HCT116 (cell line): ENCODE results near the gene KRT2. TPM values are rescaled to one million over a fixed set of nuclear protein-coding genes. Genes with fewer than 3 reads are reported as not detected.

ENCODE experiments used
- ATAC-seq: fragments of 200-7000 bp; cut with Tn5 transposase; 2 replicates; pipeline ENCODE4 v1.9.1; 2020; ENCODE audit warnings: mild to moderate bottlenecking, moderate library complexity
- BruUV-seq: library from RNA; stranded (reverse); fragments of 400-500 nt; replicated peaks from 2 replicates; lab custom pipeline; 2021; lab: Mats Ljungman, UMichigan
- CTCF ChIA-PET: fragments of 300-600 bp; sonication (Branson Sonifier 250); formaldehyde crosslinking; loops from one replicate; lab custom pipeline; 2021; ENCODE audit warnings: antibody characterized with exemption; lab: Charles Lee
- POLR2A ChIA-PET: fragments of 300-600, 350-600 bp; sonication (Branson Sonifier 250); formaldehyde crosslinking; loops from one replicate; lab custom pipeline; 2021; ENCODE audit warnings: antibody characterized with exemption; lab: Charles Lee
- RAD21 ChIA-PET, 2 experiments: fragments of 300-600 bp; sonication (Branson Sonifier 250); formaldehyde crosslinking; loops; one replicate each; lab custom pipeline; 2023; ENCODE audit warnings: low total read pairs in 2 of 2; ENCODE audit not compliant: uncharacterized antibody in 2 of 2, unreplicated experiment in 2 of 2, low non-redundant PET in 1 of 2; lab: Charles Lee
- DNase-seq: peaks from one replicate; pipeline ENCODE4 v3.0.0-alpha.2; 2010; ENCODE audit warnings: low read depth, low spot score
- H2AFZ ChIP-seq: fragments of 200-600 bp; shearing (Covaris generic), sonication (generic); 2 replicates; pipeline ENCODE4 v1.6.1; 2017; ENCODE audit warnings: low read depth, mixed run types, mixed read lengths, antibody characterized with exemption, low read length; ENCODE audit not compliant: poor library complexity, severe bottlenecking
- H3K27ac ChIP-seq: 2 replicates; pipeline ENCODE4 v1.5.1; 2012; ENCODE audit warnings: low read depth, low read length
- H3K27me3 ChIP-seq: fragments of 200-600 bp; sonication (generic); 2 replicates; pipeline ENCODE4 v1.6.1; 2016; ENCODE audit warnings: mixed run types, low read length, mixed read lengths; ENCODE audit not compliant: insufficient read depth
- H3K36me3 ChIP-seq, 2 experiments: fragments of 200-500 bp in 1 of 2; fragments of 200-600 bp in 1 of 2; sonication (Bioruptor generic) in 1 of 2; sonication (generic) in 1 of 2; 2 replicates each; pipeline versions ENCODE4 v1.5.1 to v1.6.1; 2014 to 2016; ENCODE audit warnings: low read length in 2 of 2, inconsistent platforms in 1 of 2, mixed read lengths in 1 of 2, mixed run types in 1 of 2; ENCODE audit not compliant: insufficient read depth in 2 of 2, control insufficient read depth in 1 of 2
- H3K4me1 ChIP-seq, 2 experiments: fragments of 200-600 bp in 1 of 2; sonication (generic) in 1 of 2; 2 replicates each; pipeline versions ENCODE4 v1.5.1 to v1.6.1; 2012 to 2017; ENCODE audit warnings: low read length in 2 of 2, inconsistent platforms in 1 of 2, mild to moderate bottlenecking in 1 of 2, mixed read lengths in 1 of 2, mixed run types in 1 of 2, moderate library complexity in 1 of 2; ENCODE audit not compliant: insufficient read depth in 2 of 2, control insufficient read depth in 1 of 2
- H3K4me2 ChIP-seq: fragments of 200-600 bp; sonication (generic); 2 replicates; pipeline ENCODE4 v1.6.1; 2017; ENCODE audit warnings: mixed run types, low read length, mixed read lengths
- H3K4me3 ChIP-seq, 2 experiments: fragments of 200-600 bp in 1 of 2; sonication (generic) in 1 of 2; replicated peaks in 1 of 2; 2 replicates each; pipeline ENCODE4 v1.5.1; 2011 to 2016; ENCODE audit warnings: low read length in 2 of 2, control low read depth in 1 of 2, low read depth in 1 of 2, mild to moderate bottlenecking in 1 of 2, mixed read lengths in 1 of 2, mixed run types in 1 of 2
- H3K79me2 ChIP-seq: fragments of 200-600 bp; sonication (generic); 2 replicates; pipeline ENCODE4 v1.6.1; 2017; ENCODE audit warnings: mild to moderate bottlenecking, mixed run types, low read length, moderate library complexity, mixed read lengths; ENCODE audit not compliant: insufficient read depth
- H3K9ac ChIP-seq: fragments of 200-600 bp; sonication (generic); 2 replicates; pipeline ENCODE4 v1.6.1; 2016; ENCODE audit warnings: low read length, mixed read lengths
- H3K9me2 ChIP-seq: fragments of 200-600 bp; sonication (generic), shearing (Covaris generic); 2 replicates; pipeline ENCODE4 v1.6.1; 2017; ENCODE audit warnings: mixed run types, mild to moderate bottlenecking, moderate library complexity; ENCODE audit not compliant: insufficient read depth
- H3K9me3 ChIP-seq, 2 experiments: fragments of 200-500 bp in 1 of 2; fragments of 200-600 bp in 1 of 2; sonication (Bioruptor generic) in 1 of 2; sonication (generic) in 1 of 2; 2 replicates each; pipeline ENCODE4 v1.6.1; 2014 to 2017; ENCODE audit warnings: low read length in 2 of 2, mixed read lengths in 2 of 2, inconsistent platforms in 1 of 2, low read depth in 1 of 2, mild to moderate bottlenecking in 1 of 2, mixed run types in 1 of 2, moderate library complexity in 1 of 2; ENCODE audit not compliant: control insufficient read depth in 1 of 2, insufficient read depth in 1 of 2
- H4K20me1 ChIP-seq: fragments of 200-600 bp; sonication (generic), shearing (Covaris generic); 2 replicates; pipeline ENCODE4 v1.6.1; 2017; ENCODE audit warnings: mixed run types, mild to moderate bottlenecking, moderate library complexity; ENCODE audit not compliant: insufficient read depth
- CBX3 ChIP-seq: IDR thresholded peaks from 2 replicates; pipeline ENCODE4 v1.6.1; 2012; ENCODE audit warnings: low read depth
- CEBPB ChIP-seq: IDR thresholded peaks from 2 replicates; pipeline ENCODE4 v1.6.1; 2012; ENCODE audit warnings: low read depth
- EZH2 ChIP-seq: fragments of 200-600 bp; sonication (generic); IDR thresholded peaks from 2 replicates; pipeline ENCODE4 v1.6.1; 2017; ENCODE audit warnings: antibody characterized with exemption, mixed run types
- EZH2phosphoT487 ChIP-seq: fragments of 200-600 bp; IDR thresholded peaks from 2 replicates; pipeline ENCODE4 v1.6.1; 2018; ENCODE audit warnings: antibody characterized with exemption, borderline replicate concordance
- FOSL1 ChIP-seq: IDR thresholded peaks from 2 replicates; pipeline ENCODE4 v1.6.1; 2012; ENCODE audit warnings: low read depth
- POLR2A ChIP-seq: IDR thresholded peaks from 2 replicates; pipeline ENCODE4 v1.7.0; 2011; ENCODE audit warnings: borderline replicate concordance; ENCODE audit not compliant: insufficient read depth, insufficient read length; ENCODE audit errors: extremely low read depth
- POLR2AphosphoS5 ChIP-seq: IDR thresholded peaks from 2 replicates; pipeline ENCODE4 v1.6.1; 2011; ENCODE audit warnings: mild to moderate bottlenecking, low read depth, low read length, moderate library complexity
- SP1 ChIP-seq: IDR thresholded peaks from 2 replicates; pipeline ENCODE4 v1.6.1; 2012; ENCODE audit warnings: low read depth
- YY1 ChIP-seq: IDR thresholded peaks from 2 replicates; pipeline ENCODE4 v1.6.1; 2011; ENCODE audit warnings: low read length, low read depth, moderate library complexity, mild to moderate bottlenecking; ENCODE audit not compliant: insufficient replicate concordance; ENCODE audit errors: extremely low read depth
- ZFX ChIP-seq: fragments of 450-650 bp; IDR thresholded peaks from 2 replicates; pipeline ENCODE4 v1.6.1; 2017
- ZNF274 ChIP-seq: fragments of 200-500 bp; sonication (Bioruptor generic); IDR thresholded peaks from 2 replicates; pipeline ENCODE4 v1.6.1; 2014; ENCODE audit warnings: mild to moderate bottlenecking, low read depth, low read length, inconsistent platforms
- intact Hi-C: fragments of 100-400 bp; cut with micrococcal nuclease; formaldehyde crosslinking; loops from 2 replicates; pipeline ENCODE4 v1.10.0; 2022
- total RNA-seq: library from RNA; stranded (reverse); gene quantifications from one replicate; pipeline ENCODE4 v1.2.1, GENCODE V29; 2021; ENCODE audit not compliant: unreplicated experiment
- TF ChIP-seq, protein P1 (sequence below): IDR thresholded peaks from 2 replicates; pipeline ENCODE4 v1.6.1; 2012; ENCODE audit warnings: low read depth
- TF ChIP-seq, protein P2 (sequence below): IDR thresholded peaks from 2 replicates; pipeline ENCODE4 v1.6.1; 2012

The KRT2 gene
- total RNA-seq, 1 experiment from 2014 or later: not detected

DNA sequence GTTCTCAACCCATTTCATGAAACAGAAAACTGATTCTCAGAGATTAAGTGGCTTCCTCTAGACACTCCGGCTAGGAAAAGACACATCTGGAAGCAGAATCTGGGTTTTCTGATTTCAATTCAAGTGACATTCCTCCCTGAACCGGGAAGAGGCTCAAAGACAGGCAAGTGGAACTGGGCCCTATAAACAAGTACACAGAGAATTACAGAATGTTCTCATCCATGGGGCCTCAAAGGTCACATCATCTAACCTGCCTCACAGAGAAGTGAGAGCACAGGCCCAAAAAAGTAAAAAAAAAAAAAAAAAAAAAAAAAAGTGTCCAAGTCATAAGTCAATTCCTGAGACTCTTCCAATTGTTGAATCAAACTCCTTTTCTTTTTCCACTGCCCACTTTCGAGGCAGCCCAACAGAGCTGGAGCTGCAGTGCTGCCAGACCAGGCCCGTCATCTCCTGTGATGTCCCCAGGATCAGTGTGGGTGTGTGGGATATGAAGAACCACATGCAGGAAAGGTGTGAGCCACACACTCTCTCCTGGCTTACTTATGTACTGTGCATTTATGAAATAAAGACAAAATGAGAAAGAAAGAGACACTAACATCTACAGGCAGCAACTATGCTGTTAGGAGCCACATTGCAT is 31.0 kb upstream of the KRT2 start:
- Histone ChIP-seq H3K36me3 (no peaks in the 10 kb centered on the region), H3K27me3 (peaks cover 24% of the 10 kb centered on the region), H3K4me1 (peaks cover 1 to 11% of the 10 kb centered on the region in 2 experiments; a peak in 3 of 4 replicates), H3K9me3 (no peaks in the 10 kb centered on the region)
- ChIA-PET CTCF (no interaction called here), POLR2A (no interaction called here)
- TF ChIP-seq POLR2A (no peak), EZH2 (no peak), YY1 (no peak)
- TF ChIP-seq, protein P1, sequence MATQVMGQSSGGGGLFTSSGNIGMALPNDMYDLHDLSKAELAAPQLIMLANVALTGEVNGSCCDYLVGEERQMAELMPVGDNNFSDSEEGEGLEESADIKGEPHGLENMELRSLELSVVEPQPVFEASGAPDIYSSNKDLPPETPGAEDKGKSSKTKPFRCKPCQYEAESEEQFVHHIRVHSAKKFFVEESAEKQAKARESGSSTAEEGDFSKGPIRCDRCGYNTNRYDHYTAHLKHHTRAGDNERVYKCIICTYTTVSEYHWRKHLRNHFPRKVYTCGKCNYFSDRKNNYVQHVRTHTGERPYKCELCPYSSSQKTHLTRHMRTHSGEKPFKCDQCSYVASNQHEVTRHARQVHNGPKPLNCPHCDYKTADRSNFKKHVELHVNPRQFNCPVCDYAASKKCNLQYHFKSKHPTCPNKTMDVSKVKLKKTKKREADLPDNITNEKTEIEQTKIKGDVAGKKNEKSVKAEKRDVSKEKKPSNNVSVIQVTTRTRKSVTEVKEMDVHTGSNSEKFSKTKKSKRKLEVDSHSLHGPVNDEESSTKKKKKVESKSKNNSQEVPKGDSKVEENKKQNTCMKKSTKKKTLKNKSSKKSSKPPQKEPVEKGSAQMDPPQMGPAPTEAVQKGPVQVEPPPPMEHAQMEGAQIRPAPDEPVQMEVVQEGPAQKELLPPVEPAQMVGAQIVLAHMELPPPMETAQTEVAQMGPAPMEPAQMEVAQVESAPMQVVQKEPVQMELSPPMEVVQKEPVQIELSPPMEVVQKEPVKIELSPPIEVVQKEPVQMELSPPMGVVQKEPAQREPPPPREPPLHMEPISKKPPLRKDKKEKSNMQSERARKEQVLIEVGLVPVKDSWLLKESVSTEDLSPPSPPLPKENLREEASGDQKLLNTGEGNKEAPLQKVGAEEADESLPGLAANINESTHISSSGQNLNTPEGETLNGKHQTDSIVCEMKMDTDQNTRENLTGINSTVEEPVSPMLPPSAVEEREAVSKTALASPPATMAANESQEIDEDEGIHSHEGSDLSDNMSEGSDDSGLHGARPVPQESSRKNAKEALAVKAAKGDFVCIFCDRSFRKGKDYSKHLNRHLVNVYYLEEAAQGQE: no peak
- TF ChIP-seq, all 23 proteins: peak for 0
- Histone ChIP-seq H3K27ac (no peak overlapping the region), H3K4me2 (no peak overlapping the region), H3K4me3 (no peak overlapping the region), H2AFZ (no peak overlapping the region), H3K9ac (no peak overlapping the region), H3K9me2 (no peaks in the 10 kb centered on the region), H3K79me2 (no peaks in the 10 kb centered on the region), H4K20me1 (no peaks in the 10 kb centered on the region)
- ATAC-seq (no peak), DNase-seq (no peak)
- intact Hi-C loops: no loop called here
- BruUV-seq: no TSS peak
- RAD21 ChIA-PET: no interaction called here

DNA sequence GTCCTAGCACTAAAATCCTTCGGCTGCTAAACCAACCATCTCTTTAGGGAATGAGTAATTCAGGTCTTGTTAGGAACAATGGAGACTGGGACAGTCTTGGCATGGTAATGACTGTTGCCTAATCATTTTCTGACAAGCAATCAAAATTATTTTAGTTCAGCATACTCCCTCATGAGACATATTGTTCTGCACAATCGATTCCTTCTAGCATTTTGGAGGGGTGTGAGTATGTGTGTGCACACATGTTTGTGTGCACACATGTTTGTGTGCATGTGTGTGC is 30.3 kb upstream of the KRT2 start:
- CTCF ChIA-PET: no interaction called here
- no peak for TF ChIP-seq FOSL1
- TF ChIP-seq POLR2AphosphoS5: no peak
- TF ChIP-seq ZFX: no peak
- no peak for TF ChIP-seq CEBPB
- TF ChIP-seq, protein P1: no peak
- TF ChIP-seq YY1: no peak
- no peak for TF ChIP-seq EZH2
- TF ChIP-seq SP1: no peak
- TF ChIP-seq, protein P2, sequence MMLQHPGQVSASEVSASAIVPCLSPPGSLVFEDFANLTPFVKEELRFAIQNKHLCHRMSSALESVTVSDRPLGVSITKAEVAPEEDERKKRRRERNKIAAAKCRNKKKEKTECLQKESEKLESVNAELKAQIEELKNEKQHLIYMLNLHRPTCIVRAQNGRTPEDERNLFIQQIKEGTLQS: no peak
- TF ChIP-seq EZH2phosphoT487: no peak
- no peak for TF ChIP-seq ZNF274
- no peak for TF ChIP-seq CBX3

More for the DNA sequence above, 30.3 kb upstream of the KRT2 start:
- no peak for ATAC-seq
- Histone ChIP-seq H3K4me2 (no peak overlapping the region), H3K79me2 (no peaks in the 10 kb centered on the region), H3K27ac (no peak overlapping the region), H3K9me3 (no peaks in the 10 kb centered on the region), H4K20me1 (no peaks in the 10 kb centered on the region), H3K27me3 (peaks cover 24% of the 10 kb centered on the region), H2AFZ (no peak overlapping the region), H3K9ac (no peak overlapping the region), H3K4me1 (peaks cover 0 to 3% of the 10 kb centered on the region in 2 experiments; a peak in 2 of 4 replicates), H3K4me3 (no peak overlapping the region), H3K36me3 (no peaks in the 10 kb centered on the region), H3K9me2 (no peaks in the 10 kb centered on the region)
- RAD21 ChIA-PET: no interaction called here
- BruUV-seq: no TSS peak
- intact Hi-C loops: no loop called here
- POLR2A ChIA-PET: no interaction called here
- DNase-seq: no peak
